HepG2 (cell line): Measurements from ENCODE around the gene SGPL1. TPM values are rescaled to one million over a fixed set of nuclear protein-coding genes. Genes with fewer than 3 reads are reported as not detected.

Source experiments
- ADNP ChIP-seq: sonication (generic); formaldehyde crosslinking; IDR thresholded peaks from 2 replicates; pipeline ENCODE4 v1.4.0; 2020; ENCODE audit warnings: missing genetic modification reagents
- ATF7 ChIP-seq, 2 experiments: fragments of 450-650 bp in 1 of 2; sonication (generic) in 1 of 2; formaldehyde crosslinking in 1 of 2; IDR thresholded peaks; 2 replicates each; pipeline versions ENCODE4 v1.4.0 to v1.6.1; 2016 to 2020; ENCODE audit warnings: antibody characterized with exemption in 1 of 2, mild to moderate bottlenecking in 1 of 2, missing genetic modification reagents in 1 of 2
- HOXA3 ChIP-seq: sonication (generic); formaldehyde crosslinking; IDR thresholded peaks from 2 replicates; pipeline ENCODE4 v1.5.0; 2020; ENCODE audit warnings: missing genetic modification reagents
- HOXA5 ChIP-seq: sonication (generic); formaldehyde crosslinking; IDR thresholded peaks from 2 replicates; pipeline ENCODE4 v1.4.0; 2020; ENCODE audit warnings: missing genetic modification reagents
- KLF9 ChIP-seq: IDR thresholded peaks from 2 replicates; pipeline ENCODE4 v1.6.1; 2016; ENCODE audit warnings: low read depth
- MTF2 ChIP-seq: sonication (generic); formaldehyde crosslinking; IDR thresholded peaks from 2 replicates; pipeline ENCODE4 v1.5.0; 2020; ENCODE audit warnings: missing genetic modification reagents, borderline replicate concordance
- SMYD3 ChIP-seq: sonication (generic); formaldehyde crosslinking; IDR thresholded peaks from 2 replicates; pipeline ENCODE4 v1.8.1; 2023; ENCODE audit warnings: mild to moderate bottlenecking, missing genetic modification reagents
- ZMYM2 ChIP-seq: sonication (generic); formaldehyde crosslinking; IDR thresholded peaks from 2 replicates; pipeline ENCODE4 v1.8.0; 2022; ENCODE audit warnings: mild to moderate bottlenecking, missing genetic modification reagents
- ZNF343 ChIP-seq: sonication (generic); formaldehyde crosslinking; IDR thresholded peaks from 2 replicates; pipeline ENCODE4 v1.4.0; 2020; ENCODE audit warnings: mild to moderate bottlenecking, missing genetic modification reagents
- ZNF460 ChIP-seq: sonication (generic); formaldehyde crosslinking; IDR thresholded peaks from 2 replicates; pipeline ENCODE4 v1.5.1; 2020; ENCODE audit warnings: missing genetic modification reagents, mild to moderate bottlenecking, borderline replicate concordance
- ZNF747 ChIP-seq: sonication (generic); formaldehyde crosslinking; IDR thresholded peaks from 2 replicates; pipeline ENCODE4 v1.8.1; 2023; ENCODE audit warnings: missing genetic modification reagents, mild to moderate bottlenecking, borderline replicate concordance
- ZSCAN9 ChIP-seq: IDR thresholded peaks from 2 replicates; pipeline ENCODE4 v1.6.1; 2016; ENCODE audit warnings: borderline replicate concordance
- polyA plus RNA-seq, 8 experiments: library from polyadenylated mRNA; depleted of rRNA in 3 of 8; stranded (reverse) in 7 of 8; unstranded in 1 of 8; fragments of >200 nt; fragmentation: Illumina TruSeq in 4 of 8; extraction: Trizol in 4 of 8; gene quantifications; 2 replicates each; pipeline versions ENCODE4 v1.2.1 to v1.2.3, GENCODE V29; 2011 to 2016; ENCODE audit warnings: low read depth in 4 of 8, missing spikeins in 1 of 8, mixed read lengths in 1 of 8; ENCODE audit not compliant: insufficient read depth in 1 of 8
- total RNA-seq, 5 experiments: library from RNA; depleted of rRNA; stranded (reverse); fragments of >200 nt; fragmentation: Illumina TruSeq; extraction: Trizol; gene quantifications; 2 replicates each; pipeline ENCODE4 v1.2.3, GENCODE V29; 2016; ENCODE audit warnings: low read depth in 1 of 5
- TF ChIP-seq, protein P1 (sequence below): IDR thresholded peaks from 2 replicates; pipeline ENCODE4 v1.6.1; 2016; ENCODE audit warnings: low read depth, control low read depth
- TF ChIP-seq, protein P2 (sequence below): sonication (generic); formaldehyde crosslinking; IDR thresholded peaks from 2 replicates; pipeline ENCODE4 v1.4.0; 2020; ENCODE audit warnings: mild to moderate bottlenecking, missing genetic modification reagents
- TF ChIP-seq, protein P3 (sequence below): sonication (generic); formaldehyde crosslinking; IDR thresholded peaks from 2 replicates; pipeline ENCODE4 v1.5.1; 2020; ENCODE audit warnings: missing genetic modification reagents, mild to moderate bottlenecking, borderline replicate concordance
- TF ChIP-seq, protein P4 (sequence below), 2 experiments: sonication (generic) in 1 of 2; formaldehyde crosslinking in 1 of 2; IDR thresholded peaks; 2 replicates each; pipeline versions ENCODE4 v1.6.1 to v1.9.0; 2014 to 2022; ENCODE audit warnings: antibody characterized with exemption in 1 of 2, borderline replicate concordance in 1 of 2, inconsistent platforms in 1 of 2, low read depth in 1 of 2, missing genetic modification reagents in 1 of 2

Gene SGPL1
- total and polyA plus RNA-seq, 2 of the 13 experiments (the other 11 are each of a cell fraction or from before 2014, with no cell fraction given) = 17.6 to 25.0 TPM

DNA sequence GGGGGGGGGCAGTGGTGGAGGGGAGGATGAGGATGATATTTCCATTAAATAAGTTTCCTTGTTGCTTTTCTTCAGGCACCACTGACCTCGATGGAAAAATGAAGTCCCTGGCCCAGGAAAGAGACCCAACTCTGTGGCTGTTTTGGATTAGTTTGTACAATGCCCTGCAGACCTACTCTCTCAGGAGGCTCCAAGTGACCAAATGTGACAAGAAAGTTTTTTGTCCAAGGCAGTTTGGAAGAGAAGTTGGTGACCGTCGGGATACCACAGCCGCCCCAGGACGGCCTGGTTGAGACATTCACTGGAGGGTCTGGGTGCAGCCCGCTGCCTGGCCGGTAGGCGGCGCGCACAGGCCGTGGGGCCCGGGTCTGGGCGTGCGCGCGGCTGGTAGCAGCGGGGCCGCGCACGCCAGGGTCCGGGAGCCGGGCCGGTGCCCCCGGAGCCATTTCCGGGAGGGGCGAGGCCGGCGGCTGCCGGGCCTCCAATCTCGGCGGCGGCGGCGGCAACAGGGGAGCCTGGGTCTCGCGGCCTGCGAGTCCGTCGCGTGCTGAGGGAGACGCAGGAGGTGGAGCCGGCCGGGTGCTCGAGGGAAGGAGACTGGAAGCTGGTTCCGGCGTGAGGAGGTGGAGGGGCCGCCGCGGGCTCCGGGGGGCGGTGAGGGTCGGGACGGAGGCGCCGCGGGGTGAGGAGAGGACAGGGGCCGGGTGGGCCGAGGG is at the start of gene SGPL1 (continued):
- TF ChIP-seq, protein P1, sequence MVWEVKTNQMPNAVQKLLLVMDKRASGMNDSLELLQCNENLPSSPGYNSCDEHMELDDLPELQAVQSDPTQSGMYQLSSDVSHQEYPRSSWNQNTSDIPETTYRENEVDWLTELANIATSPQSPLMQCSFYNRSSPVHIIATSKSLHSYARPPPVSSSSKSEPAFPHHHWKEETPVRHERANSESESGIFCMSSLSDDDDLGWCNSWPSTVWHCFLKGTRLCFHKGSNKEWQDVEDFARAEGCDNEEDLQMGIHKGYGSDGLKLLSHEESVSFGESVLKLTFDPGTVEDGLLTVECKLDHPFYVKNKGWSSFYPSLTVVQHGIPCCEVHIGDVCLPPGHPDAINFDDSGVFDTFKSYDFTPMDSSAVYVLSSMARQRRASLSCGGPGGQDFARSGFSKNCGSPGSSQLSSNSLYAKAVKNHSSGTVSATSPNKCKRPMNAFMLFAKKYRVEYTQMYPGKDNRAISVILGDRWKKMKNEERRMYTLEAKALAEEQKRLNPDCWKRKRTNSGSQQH (CRISPR knock-in tag) = 0 out of 2 replicates have a peak, but pooled peaks have one; percentile 47
- TF ChIP-seq ZSCAN9 (CRISPR knock-in tag) (0 out of 2 replicates have a peak, but pooled peaks have one; percentile 43), SMYD3 (CRISPR knock-in tag) (no peak; the same call in 1 of the 2 replicates), ZNF343 (CRISPR knock-in tag) (no peak), ZMYM2 (no peak), ZNF460 (CRISPR knock-in tag) (no peak), HOXA5 (CRISPR knock-in tag) (0 out of 2 replicates have a peak, but pooled peaks have one; percentile 62), MTF2 (CRISPR knock-in tag) (no peak), ATF7 (IDR thresholded peaks at IDR 0.05) (no peak), ATF7 (CRISPR knock-in tag; IDR thresholded peaks at IDR 0.05) (no peak), ZNF747 (CRISPR knock-in tag) (no peak; the same call in 1 of the 2 replicates), KLF9 (CRISPR knock-in tag) (no peak), ADNP (CRISPR knock-in tag) (no peak), HOXA3 (CRISPR knock-in tag) (peak; percentile 34; the same call in 1 of the 2 replicates)
- TF ChIP-seq, protein P2, sequence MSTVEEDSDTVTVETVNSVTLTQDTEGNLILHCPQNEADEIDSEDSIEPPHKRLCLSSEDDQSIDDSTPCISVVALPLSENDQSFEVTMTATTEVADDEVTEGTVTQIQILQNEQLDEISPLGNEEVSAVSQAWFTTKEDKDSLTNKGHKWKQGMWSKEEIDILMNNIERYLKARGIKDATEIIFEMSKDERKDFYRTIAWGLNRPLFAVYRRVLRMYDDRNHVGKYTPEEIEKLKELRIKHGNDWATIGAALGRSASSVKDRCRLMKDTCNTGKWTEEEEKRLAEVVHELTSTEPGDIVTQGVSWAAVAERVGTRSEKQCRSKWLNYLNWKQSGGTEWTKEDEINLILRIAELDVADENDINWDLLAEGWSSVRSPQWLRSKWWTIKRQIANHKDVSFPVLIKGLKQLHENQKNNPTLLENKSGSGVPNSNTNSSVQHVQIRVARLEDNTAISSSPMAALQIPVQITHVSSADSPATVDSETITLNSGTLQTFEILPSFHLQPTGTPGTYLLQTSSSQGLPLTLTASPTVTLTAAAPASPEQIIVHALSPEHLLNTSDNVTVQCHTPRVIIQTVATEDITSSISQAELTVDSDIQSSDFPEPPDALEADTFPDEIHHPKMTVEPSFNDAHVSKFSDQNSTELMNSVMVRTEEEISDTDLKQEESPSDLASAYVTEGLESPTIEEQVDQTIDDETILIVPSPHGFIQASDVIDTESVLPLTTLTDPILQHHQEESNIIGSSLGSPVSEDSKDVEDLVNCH (CRISPR knock-in tag) = no peak
- TF ChIP-seq, protein P3, sequence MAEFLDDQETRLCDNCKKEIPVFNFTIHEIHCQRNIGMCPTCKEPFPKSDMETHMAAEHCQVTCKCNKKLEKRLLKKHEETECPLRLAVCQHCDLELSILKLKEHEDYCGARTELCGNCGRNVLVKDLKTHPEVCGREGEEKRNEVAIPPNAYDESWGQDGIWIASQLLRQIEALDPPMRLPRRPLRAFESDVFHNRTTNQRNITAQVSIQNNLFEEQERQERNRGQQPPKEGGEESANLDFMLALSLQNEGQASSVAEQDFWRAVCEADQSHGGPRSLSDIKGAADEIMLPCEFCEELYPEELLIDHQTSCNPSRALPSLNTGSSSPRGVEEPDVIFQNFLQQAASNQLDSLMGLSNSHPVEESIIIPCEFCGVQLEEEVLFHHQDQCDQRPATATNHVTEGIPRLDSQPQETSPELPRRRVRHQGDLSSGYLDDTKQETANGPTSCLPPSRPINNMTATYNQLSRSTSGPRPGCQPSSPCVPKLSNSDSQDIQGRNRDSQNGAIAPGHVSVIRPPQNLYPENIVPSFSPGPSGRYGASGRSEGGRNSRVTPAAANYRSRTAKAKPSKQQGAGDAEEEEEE (CRISPR knock-in tag) = no peak
- TF ChIP-seq, protein P4, sequence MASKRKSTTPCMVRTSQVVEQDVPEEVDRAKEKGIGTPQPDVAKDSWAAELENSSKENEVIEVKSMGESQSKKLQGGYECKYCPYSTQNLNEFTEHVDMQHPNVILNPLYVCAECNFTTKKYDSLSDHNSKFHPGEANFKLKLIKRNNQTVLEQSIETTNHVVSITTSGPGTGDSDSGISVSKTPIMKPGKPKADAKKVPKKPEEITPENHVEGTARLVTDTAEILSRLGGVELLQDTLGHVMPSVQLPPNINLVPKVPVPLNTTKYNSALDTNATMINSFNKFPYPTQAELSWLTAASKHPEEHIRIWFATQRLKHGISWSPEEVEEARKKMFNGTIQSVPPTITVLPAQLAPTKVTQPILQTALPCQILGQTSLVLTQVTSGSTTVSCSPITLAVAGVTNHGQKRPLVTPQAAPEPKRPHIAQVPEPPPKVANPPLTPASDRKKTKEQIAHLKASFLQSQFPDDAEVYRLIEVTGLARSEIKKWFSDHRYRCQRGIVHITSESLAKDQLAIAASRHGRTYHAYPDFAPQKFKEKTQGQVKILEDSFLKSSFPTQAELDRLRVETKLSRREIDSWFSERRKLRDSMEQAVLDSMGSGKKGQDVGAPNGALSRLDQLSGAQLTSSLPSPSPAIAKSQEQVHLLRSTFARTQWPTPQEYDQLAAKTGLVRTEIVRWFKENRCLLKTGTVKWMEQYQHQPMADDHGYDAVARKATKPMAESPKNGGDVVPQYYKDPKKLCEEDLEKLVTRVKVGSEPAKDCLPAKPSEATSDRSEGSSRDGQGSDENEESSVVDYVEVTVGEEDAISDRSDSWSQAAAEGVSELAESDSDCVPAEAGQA (IDR thresholded peaks at IDR 0.05; ENCODE audit: low read depth) = no peak
- TF ChIP-seq, protein P4 (CRISPR knock-in tag; IDR thresholded peaks at IDR 0.05; ENCODE audit: borderline replicate concordance) = no peak
